ENCODE results near the gene DIP2A. TPM values are rescaled to one million over a fixed set of nuclear protein-coding genes. Genes with fewer than 3 reads are reported as not detected.

DIP2A gene
- total RNA-seq, 1 experiment from 2014 or later, result 29.4 TPM

DNA sequence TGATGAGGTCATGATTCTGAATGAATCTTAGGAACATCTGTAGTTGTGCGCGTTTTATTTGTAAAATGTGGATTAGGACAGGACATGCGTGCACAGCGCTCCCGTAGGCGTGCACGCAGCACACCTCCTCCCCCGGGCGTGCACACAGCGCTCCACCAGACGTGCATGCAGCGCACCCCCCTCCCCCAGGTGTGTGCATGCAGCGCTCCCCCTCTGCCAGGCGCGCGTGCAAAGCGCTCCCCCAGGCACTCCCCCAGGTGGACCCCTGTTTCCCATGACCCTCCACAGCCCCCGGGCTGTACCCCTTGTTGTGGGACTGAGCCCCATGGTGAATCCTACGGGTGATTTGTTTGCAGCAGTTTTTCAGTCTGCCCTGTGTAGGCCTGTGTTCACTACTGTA is 84.6 kb downstream of the DIP2A start:
- no peak for DNase-seq
- H3K27me3 ChIP-seq (ENCODE audit: low read length), result no peaks in the 10 kb centered on the region
- H3K4me2 ChIP-seq (ENCODE audit: low read depth, low read length, poor library complexity, severe bottlenecking), result no peak overlapping the region
- H2AFZ ChIP-seq (ENCODE audit: low read length), result no peak overlapping the region
- peaks cover 14% of the 10 kb centered on the region; the same call in 1 of the 2 replicates for H3K36me3 ChIP-seq (ENCODE audit: insufficient read depth, low read length)
- peaks cover 2% of the 10 kb centered on the region; the same call in 1 of the 2 replicates for H3K4me1 ChIP-seq (ENCODE audit: low read length)
- no peak overlapping the region for H3K4me3 ChIP-seq (ENCODE audit: low read length)
- H4K20me1 ChIP-seq (ENCODE audit: insufficient read depth, low read depth, low read length), result no peaks in the 10 kb centered on the region
- no peaks in the 10 kb centered on the region for H3K9me2 ChIP-seq (replicated peaks; ENCODE audit: insufficient read depth, low read length)
- H3K9ac ChIP-seq (ENCODE audit: low read length), result no peak overlapping the region
- no peaks in the 10 kb centered on the region for H3K9me3 ChIP-seq (ENCODE audit: low read length)
- no peaks in the 10 kb centered on the region for H3K79me2 ChIP-seq (ENCODE audit: low read length)
- no peak overlapping the region for H3K27ac ChIP-seq (ENCODE audit: low read length)

- Histone ChIP-seq H3K27ac (ENCODE audit: low read length) (no peak overlapping the region), H3K4me1 (ENCODE audit: low read length) (peaks cover 2% of the 10 kb centered on the region; the same call in 1 of the 2 replicates), H3K79me2 (ENCODE audit: low read length) (no peaks in the 10 kb centered on the region), H3K4me2 (ENCODE audit: low read depth, low read length, poor library complexity, severe bottlenecking) (no peak overlapping the region), H2AFZ (ENCODE audit: low read length) (no peak overlapping the region), H3K9ac (ENCODE audit: low read length) (no peak overlapping the region), H3K9me2 (replicated peaks; ENCODE audit: insufficient read depth, low read length) (no peaks in the 10 kb centered on the region), H3K27me3 (ENCODE audit: low read length) (no peaks in the 10 kb centered on the region), H4K20me1 (ENCODE audit: insufficient read depth, low read depth, low read length) (no peaks in the 10 kb centered on the region), H3K36me3 (ENCODE audit: insufficient read depth, low read length) (peaks cover 21% of the 10 kb centered on the region; the same call in 1 of the 2 replicates), H3K4me3 (ENCODE audit: low read length) (no peak overlapping the region), H3K9me3 (ENCODE audit: low read length) (no peaks in the 10 kb centered on the region)
- no peak for DNase-seq
Observed at GRCh38 chr21:46544003-46544402, 85.3 kb downstream of the DIP2A start.

- H2AFZ ChIP-seq (ENCODE audit: low read length), result no peak overlapping the region
- H3K9ac ChIP-seq (ENCODE audit: low read length), result no peak overlapping the region
- no peaks in the 10 kb centered on the region for H3K9me2 ChIP-seq (replicated peaks; ENCODE audit: insufficient read depth, low read length)
- DNase-seq, result no peak
- no peaks in the 10 kb centered on the region for H3K27me3 ChIP-seq (ENCODE audit: low read length)
- no peaks in the 10 kb centered on the region for H3K9me3 ChIP-seq (ENCODE audit: low read length)
- peaks cover 2% of the 10 kb centered on the region; the same call in 1 of the 2 replicates for H3K4me1 ChIP-seq (ENCODE audit: low read length)
- H3K27ac ChIP-seq (ENCODE audit: low read length), result no peak overlapping the region
- H4K20me1 ChIP-seq (ENCODE audit: insufficient read depth, low read depth, low read length), result no peaks in the 10 kb centered on the region
- H3K4me2 ChIP-seq (ENCODE audit: low read depth, low read length, poor library complexity, severe bottlenecking), result no peak overlapping the region
- H3K36me3 ChIP-seq (ENCODE audit: insufficient read depth, low read length), result peaks cover 21% of the 10 kb centered on the region; the same call in 1 of the 2 replicates
- no peak overlapping the region for H3K4me3 ChIP-seq (ENCODE audit: low read length)
- no peaks in the 10 kb centered on the region for H3K79me2 ChIP-seq (ENCODE audit: low read length)
Observed at GRCh38 chr21:46544824-46545223, 86.1 kb downstream of the DIP2A start.

GRCh38 chr21:46545363-46545762 is 86.7 kb downstream of the DIP2A start:
- H3K9me3 ChIP-seq (ENCODE audit: low read length), result no peaks in the 10 kb centered on the region
- peaks cover 21% of the 10 kb centered on the region; the same call in 1 of the 2 replicates for H3K36me3 ChIP-seq (ENCODE audit: insufficient read depth, low read length)
- H3K9me2 ChIP-seq (replicated peaks; ENCODE audit: insufficient read depth, low read length), result no peaks in the 10 kb centered on the region
- H3K4me3 ChIP-seq (ENCODE audit: low read length), result no peak overlapping the region
- no peak overlapping the region for H3K9ac ChIP-seq (ENCODE audit: low read length)
- no peak overlapping the region for H3K4me2 ChIP-seq (ENCODE audit: low read depth, low read length, poor library complexity, severe bottlenecking)
- H2AFZ ChIP-seq (ENCODE audit: low read length), result no peak overlapping the region
- no peaks in the 10 kb centered on the region for H3K27me3 ChIP-seq (ENCODE audit: low read length)
- H3K4me1 ChIP-seq (ENCODE audit: low read length), result peaks cover 2% of the 10 kb centered on the region; the same call in 1 of the 2 replicates
- no peak for DNase-seq
- H3K79me2 ChIP-seq (ENCODE audit: low read length), result no peaks in the 10 kb centered on the region
- no peak overlapping the region for H3K27ac ChIP-seq (ENCODE audit: low read length)
- H4K20me1 ChIP-seq (ENCODE audit: insufficient read depth, low read depth, low read length), result no peaks in the 10 kb centered on the region

DNA sequence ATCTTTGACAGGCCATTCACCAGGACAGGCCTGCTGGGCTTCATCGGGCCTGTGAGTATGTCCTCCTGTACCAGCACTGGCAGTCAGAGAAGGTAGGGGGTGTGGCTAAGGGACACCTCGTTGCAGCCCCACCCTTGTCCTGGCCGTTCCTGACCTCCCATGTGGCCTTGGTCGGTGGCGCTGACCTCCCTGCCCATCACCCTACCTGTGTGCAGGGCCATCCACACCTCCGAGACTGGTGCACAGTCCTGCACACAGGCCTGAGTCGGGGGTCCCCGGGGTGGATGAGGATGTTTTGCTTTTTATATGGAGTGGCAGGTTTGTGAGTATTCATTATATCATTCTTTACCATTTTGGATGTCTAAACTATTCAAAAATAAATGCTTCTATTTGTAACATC is 87.2 kb downstream of the DIP2A start:
- no peak overlapping the region for H3K4me2 ChIP-seq (ENCODE audit: low read depth, low read length, poor library complexity, severe bottlenecking)
- H3K9me2 ChIP-seq (replicated peaks; ENCODE audit: insufficient read depth, low read length), result no peaks in the 10 kb centered on the region
- no peaks in the 10 kb centered on the region for H3K79me2 ChIP-seq (ENCODE audit: low read length)
- H2AFZ ChIP-seq (ENCODE audit: low read length), result no peak overlapping the region
- no peak overlapping the region for H3K4me3 ChIP-seq (ENCODE audit: low read length)
- no peaks in the 10 kb centered on the region for H4K20me1 ChIP-seq (ENCODE audit: insufficient read depth, low read depth, low read length)
- H3K4me1 ChIP-seq (ENCODE audit: low read length), result peaks cover 2% of the 10 kb centered on the region; the same call in 1 of the 2 replicates
- no peaks in the 10 kb centered on the region for H3K27me3 ChIP-seq (ENCODE audit: low read length)
- no peak overlapping the region for H3K9ac ChIP-seq (ENCODE audit: low read length)
- peaks cover 27% of the 10 kb centered on the region; the same call in 1 of the 2 replicates for H3K36me3 ChIP-seq (ENCODE audit: insufficient read depth, low read length)
- H3K9me3 ChIP-seq (ENCODE audit: low read length), result no peaks in the 10 kb centered on the region
- H3K27ac ChIP-seq (ENCODE audit: low read length), result no peak overlapping the region
- DNase-seq, result no peak

DNA sequence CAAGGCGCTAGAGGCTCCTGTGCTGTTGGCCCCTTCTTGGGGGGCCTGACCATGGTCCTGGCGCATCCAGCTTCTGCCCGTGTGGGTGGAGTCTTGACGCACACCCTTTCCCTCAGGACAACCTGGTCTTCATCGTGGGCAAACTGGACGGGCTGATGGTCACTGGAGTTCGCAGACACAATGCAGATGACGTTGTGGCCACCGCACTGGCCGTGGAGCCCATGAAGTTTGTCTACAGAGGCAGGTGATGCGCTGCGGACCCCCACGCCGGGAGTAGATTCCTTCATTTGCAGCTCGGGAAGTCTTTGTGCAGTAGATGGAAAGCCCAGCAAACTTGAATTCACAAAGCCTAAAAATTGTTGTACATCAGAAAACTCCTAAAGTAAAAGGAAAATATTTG is 88.1 kb downstream of the DIP2A start:
- H3K4me2 ChIP-seq (ENCODE audit: low read depth, low read length, poor library complexity, severe bottlenecking), result no peak overlapping the region
- DNase-seq, result no peak
- H2AFZ ChIP-seq (ENCODE audit: low read length), result no peak overlapping the region
- H3K36me3 ChIP-seq (ENCODE audit: insufficient read depth, low read length), result peaks cover 23% of the 10 kb centered on the region; the same call in 1 of the 2 replicates
- H3K9ac ChIP-seq (ENCODE audit: low read length), result no peak overlapping the region
- H3K27me3 ChIP-seq (ENCODE audit: low read length), result no peaks in the 10 kb centered on the region
- no peaks in the 10 kb centered on the region for H3K9me3 ChIP-seq (ENCODE audit: low read length)
- H3K4me1 ChIP-seq (ENCODE audit: low read length), result peaks cover 2% of the 10 kb centered on the region; the same call in 1 of the 2 replicates
- no peaks in the 10 kb centered on the region for H4K20me1 ChIP-seq (ENCODE audit: insufficient read depth, low read depth, low read length)
- H3K79me2 ChIP-seq (ENCODE audit: low read length), result no peaks in the 10 kb centered on the region
- no peak overlapping the region for H3K4me3 ChIP-seq (ENCODE audit: low read length)
- no peak overlapping the region for H3K27ac ChIP-seq (ENCODE audit: low read length)
- no peaks in the 10 kb centered on the region for H3K9me2 ChIP-seq (replicated peaks; ENCODE audit: insufficient read depth, low read length)

GRCh38 chr21:46549650-46550049 is 91.0 kb downstream of the DIP2A start:
- Histone ChIP-seq H3K4me1 (ENCODE audit: low read length) (no peaks in the 10 kb centered on the region), H3K4me2 (ENCODE audit: low read depth, low read length, poor library complexity, severe bottlenecking) (no peak overlapping the region), H3K4me3 (ENCODE audit: low read length) (no peak overlapping the region), H3K27me3 (ENCODE audit: low read length) (no peaks in the 10 kb centered on the region), H3K9me3 (ENCODE audit: low read length) (no peaks in the 10 kb centered on the region), H3K27ac (ENCODE audit: low read length) (no peak overlapping the region), H4K20me1 (ENCODE audit: insufficient read depth, low read depth, low read length) (no peaks in the 10 kb centered on the region), H2AFZ (ENCODE audit: low read length) (no peak overlapping the region), H3K9me2 (replicated peaks; ENCODE audit: insufficient read depth, low read length) (no peaks in the 10 kb centered on the region), H3K79me2 (ENCODE audit: low read length) (no peaks in the 10 kb centered on the region), H3K9ac (ENCODE audit: low read length) (no peak overlapping the region), H3K36me3 (ENCODE audit: insufficient read depth, low read length) (peaks cover 19% of the 10 kb centered on the region; the same call in 1 of the 2 replicates)
- no peak for DNase-seq

DNA sequence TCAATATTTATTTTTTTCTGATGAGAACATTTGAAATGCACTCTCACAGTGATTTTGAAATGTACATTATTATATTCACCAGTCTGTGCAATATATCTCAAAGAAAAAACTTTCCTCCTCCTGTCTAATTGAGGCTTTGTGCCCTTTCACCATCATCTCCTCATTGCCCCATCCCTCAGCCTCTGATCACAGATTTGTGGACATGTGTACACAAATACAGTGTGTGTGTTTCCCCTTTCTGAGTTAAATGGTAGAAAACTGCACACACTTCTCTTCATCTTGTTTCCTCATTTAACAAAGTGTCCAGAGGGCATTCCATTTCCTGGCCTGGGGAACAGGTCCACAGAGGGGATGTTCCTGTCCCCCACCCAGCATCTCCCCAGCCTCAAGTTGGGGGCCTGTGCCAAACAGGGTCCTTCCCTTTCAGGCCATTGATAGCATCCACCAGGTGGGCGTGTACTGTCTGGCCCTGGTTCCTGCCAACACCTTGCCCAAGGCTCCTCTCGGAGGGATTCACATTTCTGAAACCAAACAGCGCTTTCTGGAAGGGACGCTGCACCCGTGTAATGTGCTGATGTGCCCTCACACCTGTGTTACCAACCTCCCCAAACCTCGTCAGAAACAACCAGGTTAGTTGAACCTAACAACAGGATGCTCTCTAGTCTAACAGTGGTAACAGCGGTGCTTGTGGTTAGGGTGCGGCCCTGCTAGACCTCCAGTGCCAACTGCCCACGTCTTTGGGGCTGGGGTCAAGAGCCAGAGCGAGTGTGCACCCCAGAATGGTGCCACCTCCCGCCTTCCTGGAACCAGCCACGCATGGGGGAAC is 91.6 kb downstream of the DIP2A start:
- no peak overlapping the region for H3K4me2 ChIP-seq (ENCODE audit: low read depth, low read length, poor library complexity, severe bottlenecking)
- no peaks in the 10 kb centered on the region for H3K4me1 ChIP-seq (ENCODE audit: low read length)
- no peak for DNase-seq
- H3K36me3 ChIP-seq (ENCODE audit: insufficient read depth, low read length), result peaks cover 19% of the 10 kb centered on the region; the same call in 1 of the 2 replicates
- H3K27me3 ChIP-seq (ENCODE audit: low read length), result no peaks in the 10 kb centered on the region
- H3K4me3 ChIP-seq (ENCODE audit: low read length), result no peak overlapping the region
- no peaks in the 10 kb centered on the region for H4K20me1 ChIP-seq (ENCODE audit: insufficient read depth, low read depth, low read length)
- no peak overlapping the region for H2AFZ ChIP-seq (ENCODE audit: low read length)
- no peak overlapping the region for H3K27ac ChIP-seq (ENCODE audit: low read length)
- no peaks in the 10 kb centered on the region for H3K79me2 ChIP-seq (ENCODE audit: low read length)
- no peaks in the 10 kb centered on the region for H3K9me3 ChIP-seq (ENCODE audit: low read length)
- H3K9ac ChIP-seq (ENCODE audit: low read length), result no peak overlapping the region
- H3K9me2 ChIP-seq (replicated peaks; ENCODE audit: insufficient read depth, low read length), result no peaks in the 10 kb centered on the region
